ENCODE results near the gene DNMT1.

The DNMT1 gene

DNA sequence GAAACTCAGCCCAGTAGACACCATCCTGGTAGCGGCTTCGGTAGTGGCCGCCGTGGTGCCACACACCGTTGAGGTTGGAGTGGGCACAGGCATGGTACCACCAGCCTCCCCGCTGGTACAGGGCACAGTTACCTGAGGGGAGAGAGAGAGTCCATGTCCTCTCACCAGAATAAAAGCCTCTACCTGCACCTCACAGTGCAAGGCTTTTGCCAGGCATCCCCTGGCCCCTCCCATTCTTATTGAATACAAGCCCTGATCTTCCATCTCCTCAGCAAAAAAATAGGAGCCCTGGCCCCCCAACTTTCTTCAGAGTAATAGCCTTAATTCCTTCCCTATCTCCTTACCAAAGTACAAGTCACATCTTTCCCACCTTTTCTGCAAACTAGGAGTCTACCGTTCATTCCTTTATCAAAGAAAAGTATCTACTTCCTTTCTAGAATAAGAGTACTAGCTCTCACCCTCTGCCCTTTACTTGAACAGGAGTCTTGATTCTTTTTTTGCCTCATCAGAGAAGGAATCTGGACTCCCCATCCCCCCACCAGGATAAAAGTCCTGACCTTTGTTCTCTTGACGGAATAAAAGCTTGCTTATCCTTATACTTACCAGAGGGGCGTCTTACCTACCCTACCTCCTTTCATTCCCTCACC lies 102.0 kb downstream of the DNMT1 start:
- no peak for DNase-seq

DNA sequence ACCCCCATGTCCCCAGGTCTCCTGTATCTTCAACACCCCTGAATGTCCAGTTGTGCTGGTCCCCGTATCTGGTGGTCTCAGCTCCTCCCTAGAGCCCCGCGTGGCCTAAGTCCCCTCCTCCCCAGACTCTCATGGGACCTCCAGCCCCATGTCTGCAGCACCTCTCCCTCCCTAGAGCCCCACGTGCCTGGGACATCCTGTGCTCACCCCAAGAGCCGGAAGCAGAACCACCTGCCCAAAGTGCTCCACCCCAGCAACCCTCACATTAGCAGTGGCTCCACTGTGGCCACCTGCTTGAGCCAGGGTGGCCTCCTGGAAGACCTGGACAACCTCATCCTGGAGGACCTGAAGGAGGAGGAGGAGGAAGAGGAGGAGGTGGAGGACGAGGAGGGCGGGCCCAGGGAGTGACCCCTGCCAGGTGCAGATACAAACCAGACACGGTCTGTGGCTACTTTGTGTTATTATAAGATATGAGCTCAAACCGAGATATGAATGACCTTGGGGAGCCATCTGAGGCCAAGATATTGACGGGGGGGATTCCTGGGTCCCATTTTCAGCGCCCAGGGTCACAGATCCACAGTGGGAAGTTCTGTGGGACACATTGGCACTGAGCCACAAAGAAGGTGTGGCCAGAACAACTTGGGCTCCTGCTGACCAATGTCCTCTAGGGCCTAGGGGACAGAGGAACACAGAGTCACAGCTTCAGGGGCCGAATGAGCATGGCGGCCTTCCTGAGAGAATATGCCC lies 102.7 kb downstream of the DNMT1 start:
- no peak for DNase-seq

DNA sequence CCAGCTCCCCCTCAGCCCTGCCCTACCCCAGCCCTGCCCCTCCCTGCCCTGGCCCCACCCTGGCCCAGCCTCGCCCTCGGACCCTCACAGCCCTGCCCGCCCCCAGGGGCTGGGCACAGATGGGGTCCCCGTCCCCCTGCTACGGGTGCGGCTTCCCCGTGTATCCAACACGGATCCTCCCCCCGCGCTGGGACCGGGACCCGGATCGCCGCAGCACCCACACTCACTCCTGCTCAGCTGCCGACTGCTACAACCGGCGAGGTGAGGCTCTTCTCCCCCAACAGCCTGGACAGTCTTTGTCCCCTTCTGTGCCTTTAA lies 103.4 kb downstream of the DNMT1 start:
- no peak for DNase-seq

DNA sequence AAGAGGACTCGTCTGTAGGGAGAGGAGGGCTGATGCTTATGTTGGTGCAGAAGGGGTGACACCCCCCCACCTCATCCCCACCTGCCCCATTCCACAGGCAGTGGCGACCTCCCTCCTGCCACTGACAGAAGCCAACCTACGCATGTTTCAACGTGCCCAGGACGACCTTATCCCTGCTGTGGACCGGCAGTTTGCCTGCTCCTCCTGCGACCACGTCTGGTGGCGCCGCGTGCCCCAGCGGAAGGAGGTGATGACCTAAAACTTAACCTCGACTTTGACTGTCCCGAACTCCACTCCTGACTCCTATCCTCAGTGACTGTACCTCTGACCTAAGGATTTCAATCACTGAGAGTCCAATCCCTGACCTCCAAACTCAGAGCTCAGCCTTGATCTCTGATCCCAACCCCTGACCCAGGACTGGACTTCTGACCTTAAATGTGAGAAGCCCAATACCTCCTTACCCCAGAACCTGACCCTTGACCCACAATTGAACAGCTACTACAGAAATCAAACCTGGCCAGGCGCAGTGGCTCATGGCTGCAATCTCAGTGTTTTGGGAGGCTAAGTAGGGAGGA lies 104.9 kb downstream of the DNMT1 start:
- DNase-seq: no peak

DNA sequence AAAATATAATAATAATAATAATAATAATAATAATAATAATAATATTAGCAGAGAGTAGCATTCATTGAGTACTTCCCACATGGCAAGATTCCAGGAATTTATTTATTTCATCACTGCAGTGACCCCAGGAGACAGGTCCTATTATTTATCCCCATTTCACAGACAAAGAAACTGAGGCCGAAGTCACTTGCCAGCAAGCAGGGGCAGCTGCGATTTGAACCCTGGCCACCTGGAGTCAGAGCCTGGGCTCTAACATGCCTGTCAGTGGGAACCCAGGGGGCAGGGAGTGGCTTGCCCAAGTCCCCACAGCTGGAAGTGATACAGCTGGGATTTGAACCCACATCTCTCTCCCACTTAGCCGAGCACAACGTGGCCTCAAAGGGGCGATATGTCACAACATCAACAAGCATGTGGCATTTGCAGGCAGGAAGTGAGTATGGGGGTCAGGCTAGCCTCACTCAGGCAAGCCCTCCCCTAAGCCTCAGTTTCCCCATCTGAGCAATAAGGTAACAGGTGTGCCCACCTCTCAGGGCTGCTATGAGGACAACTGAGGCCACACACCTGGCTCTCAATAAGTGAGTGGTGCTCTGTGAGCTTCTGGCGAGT lies 105.7 kb downstream of the DNMT1 start:
- DNase-seq: no peak

DNA sequence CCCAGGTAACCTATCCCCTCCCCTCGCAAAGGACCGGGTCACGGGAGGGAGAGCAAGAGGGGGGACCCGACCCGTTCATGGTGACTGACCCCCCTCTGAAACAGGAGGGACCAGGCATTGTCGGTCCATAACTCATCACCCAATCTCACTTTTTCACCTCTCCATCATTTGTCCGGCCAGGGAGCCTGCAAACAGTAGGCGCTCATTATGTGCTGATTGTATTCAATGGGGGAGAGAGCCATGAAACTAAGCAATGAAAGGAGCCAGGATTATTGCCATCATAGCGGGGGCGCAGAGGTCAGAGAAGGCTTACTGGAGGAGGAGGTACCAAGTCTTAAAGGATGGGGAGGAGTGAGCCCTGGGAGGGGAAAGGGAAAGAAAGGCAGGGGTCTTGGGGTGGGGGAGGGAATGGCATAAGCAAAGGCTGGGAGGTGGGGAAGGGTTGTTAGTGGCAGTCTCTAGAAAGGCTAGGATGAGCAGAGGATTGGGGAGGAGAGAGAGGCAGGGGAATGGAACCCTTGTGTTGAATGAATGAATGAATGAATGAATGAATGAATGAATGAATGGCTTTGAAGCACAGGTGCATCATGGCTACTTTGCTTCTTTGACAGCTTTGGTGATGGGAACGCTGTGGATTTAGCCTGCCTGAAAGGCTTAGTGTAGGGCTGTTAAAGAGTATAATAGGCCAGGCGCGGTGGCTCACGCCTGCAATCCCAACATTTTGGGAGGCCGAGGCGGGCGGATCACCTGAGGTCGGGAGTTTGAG lies 107.3 kb downstream of the DNMT1 start:
- DNase-seq: no peak

DNA sequence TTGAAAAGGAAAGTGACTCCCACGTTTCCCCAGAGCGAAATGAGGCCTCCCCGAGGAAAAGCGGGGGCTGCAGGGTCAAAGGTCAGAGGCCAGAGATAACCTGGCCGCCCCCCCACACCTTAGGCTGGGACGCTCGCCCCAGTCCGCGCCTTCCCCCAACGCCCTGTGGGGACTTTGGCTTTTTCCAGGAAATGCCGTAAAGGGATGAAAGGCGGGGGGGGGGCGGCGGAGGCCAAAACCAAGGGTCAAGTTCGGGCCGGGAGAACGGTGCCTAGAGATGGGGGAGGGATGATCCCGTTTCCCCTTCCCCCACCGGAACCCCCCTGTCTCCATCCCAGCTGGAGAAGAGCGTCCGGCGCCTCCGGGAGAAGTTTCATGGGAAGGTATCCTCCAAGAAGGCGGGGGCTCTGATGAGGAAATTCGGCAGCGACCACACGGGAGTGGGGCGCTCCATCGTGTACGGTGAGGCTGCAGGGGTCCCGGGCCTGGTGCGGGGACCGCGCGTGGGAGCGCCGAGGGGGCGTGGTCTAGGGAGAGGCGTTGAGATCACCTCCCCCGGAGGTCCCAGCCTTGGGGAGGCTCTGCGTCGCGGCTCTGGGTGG lies 108.1 kb downstream of the DNMT1 start:
- DNase-seq: no peak

DNA sequence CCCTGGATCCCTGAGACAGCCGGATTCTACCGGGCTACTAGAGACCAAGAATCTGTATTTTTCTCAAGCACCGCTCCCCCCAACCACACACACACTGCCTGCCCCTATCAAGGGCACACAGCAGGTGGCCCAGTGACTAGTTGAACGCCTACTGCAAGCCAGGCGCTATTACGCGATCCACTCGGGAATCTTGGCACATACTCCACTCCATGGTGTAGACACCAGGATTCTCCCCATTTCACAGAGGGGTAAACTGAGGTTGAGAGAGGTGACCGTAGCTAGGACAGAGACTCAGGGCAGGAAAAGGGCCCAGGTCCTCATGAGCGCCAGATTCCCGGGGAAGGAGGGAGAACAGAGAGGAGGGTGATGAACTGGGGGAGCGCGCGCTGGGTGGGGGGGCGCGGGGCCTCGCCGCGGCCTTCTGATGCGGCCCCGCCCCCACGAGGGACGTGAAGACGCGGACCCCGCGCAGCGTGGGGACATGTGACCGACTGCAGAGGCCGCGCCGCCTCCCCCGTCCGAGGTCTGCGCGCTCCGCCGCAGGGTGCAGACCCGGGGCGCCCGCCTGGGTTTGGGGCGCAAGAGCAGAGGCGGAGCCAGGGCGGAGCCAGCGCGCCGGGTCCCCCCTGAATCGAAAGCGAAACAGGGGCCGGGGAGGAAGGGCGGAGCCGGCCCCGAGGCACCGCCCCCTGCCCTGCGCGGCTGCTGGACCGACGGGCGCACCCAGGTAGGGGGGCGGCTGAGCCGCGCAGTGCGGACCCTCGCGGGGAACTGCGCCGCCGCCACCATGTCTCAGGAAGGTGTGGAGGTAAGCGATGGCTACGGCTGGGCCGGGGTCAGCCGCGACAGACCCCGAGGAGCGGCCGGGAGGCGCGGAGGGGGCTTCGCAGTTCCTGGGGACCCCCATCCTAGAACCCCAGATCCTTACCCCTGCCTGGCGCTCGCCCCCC lies 108.8 kb downstream of the DNMT1 start, which contains the start of gene SHFL:
SHFL (plus strand) TSS at position 677 of the 950 bp plus-strand sequence; CDS start at position 788, 111 bp downstream.
- peak; percentile 50 for DNase-seq

DNA sequence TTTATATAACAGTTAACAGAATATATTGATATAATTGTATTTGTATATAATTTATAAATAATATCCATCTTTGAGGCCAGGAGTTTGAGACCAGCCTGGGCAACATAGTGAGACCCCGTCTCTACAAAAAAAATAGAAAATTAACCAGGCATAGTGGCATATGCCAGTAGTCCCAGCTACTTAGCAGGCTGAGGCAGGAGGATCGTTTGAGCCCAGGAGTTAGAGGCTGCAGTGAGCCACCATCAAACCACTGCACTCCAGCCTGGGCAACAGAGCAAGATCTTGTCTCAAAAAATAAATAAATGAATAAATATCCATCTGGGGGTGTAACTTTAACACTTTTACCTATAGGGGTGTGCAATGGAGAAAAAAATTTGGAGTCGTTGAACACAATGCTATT lies 110.0 kb downstream of the DNMT1 start:
- DNase-seq: no peak

DNA sequence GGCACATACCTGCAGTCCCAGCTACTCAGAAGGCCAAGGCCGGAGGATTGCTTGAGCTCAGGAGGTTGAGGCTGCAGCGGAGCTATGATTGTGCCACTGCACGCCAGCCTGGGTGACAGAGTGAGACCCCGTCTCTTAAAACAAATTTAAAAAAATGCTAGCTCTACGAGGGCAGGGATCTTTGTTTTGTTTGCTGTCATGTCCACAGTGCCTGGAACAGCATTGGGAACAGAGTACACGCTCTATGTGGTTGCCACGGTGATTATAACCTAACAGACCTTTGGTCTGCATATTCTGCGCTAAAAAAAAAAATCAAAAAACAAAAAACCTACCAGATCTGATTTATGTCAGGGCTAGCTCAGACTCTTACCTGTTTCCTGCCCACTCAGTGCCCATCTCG lies 110.8 kb downstream of the DNMT1 start:
- DNase-seq: no peak

All from NCI-H1436 (cell line).